GM19035 (cell line): ENCODE data around the gene DPF3.

ENCODE experiments used
- ATAC-seq: cut with Tn5 transposase; IDR thresholded peaks from one replicate; pipeline ENCODE4 v1.9.1; 2021; ENCODE audit not compliant: unreplicated experiment

The DPF3 gene

GRCh38 chr14:72619111-72619571, 274.8 kb downstream of the DPF3 start:
- ATAC-seq = no peak

GRCh38 chr14:72618424-72618823, 275.5 kb downstream of the DPF3 start:
- ATAC-seq = no peak

- ATAC-seq = no peak
Measured at GRCh38 chr14:72617391-72618031, 276.4 kb downstream of the DPF3 start.

GRCh38 chr14:72616811-72617210, 277.1 kb downstream of the DPF3 start:
- ATAC-seq = no peak

- no peak for ATAC-seq
Measured at GRCh38 chr14:72616294-72616693, 277.6 kb downstream of the DPF3 start.

GRCh38 chr14:72615451-72616121, 278.3 kb downstream of the DPF3 start:
- ATAC-seq = no peak

GRCh38 chr14:72614891-72615415, 278.9 kb downstream of the DPF3 start:
- ATAC-seq = no peak

GRCh38 chr14:72614365-72614764, 279.5 kb downstream of the DPF3 start:
- ATAC-seq = no peak

- ATAC-seq = no peak
Measured at GRCh38 chr14:72613975-72614319, 280.0 kb downstream of the DPF3 start.

- no peak for ATAC-seq
Measured at GRCh38 chr14:72613231-72613974, 280.5 kb downstream of the DPF3 start.

GRCh38 chr14:72612041-72612440, 281.9 kb downstream of the DPF3 start:
- no peak for ATAC-seq

- ATAC-seq = no peak
Measured at GRCh38 chr14:72611506-72611905, 282.4 kb downstream of the DPF3 start.

GRCh38 chr14:72610831-72611200, 283.1 kb downstream of the DPF3 start:
- ATAC-seq = no peak

- no peak for ATAC-seq
Measured at GRCh38 chr14:72610096-72610830, 283.6 kb downstream of the DPF3 start.

- no peak for ATAC-seq
Measured at GRCh38 chr14:72609205-72609916, 284.5 kb downstream of the DPF3 start.

- no peak for ATAC-seq
Measured at GRCh38 chr14:72608391-72609204, 285.3 kb downstream of the DPF3 start.

GRCh38 chr14:72607386-72608130, 286.3 kb downstream of the DPF3 start:
- no peak for ATAC-seq

GRCh38 chr14:72606879-72607278, 287.0 kb downstream of the DPF3 start:
- no peak for ATAC-seq

- ATAC-seq = no peak
Measured at GRCh38 chr14:72605921-72606220, 288.0 kb downstream of the DPF3 start.
